Body of pancreas (tissue), 4 donors: ENCODE results near the gene NMD3.

Experiments used
- CTCF ChIP-seq, 7 experiments: fragments of 450-650 bp in 4 of 7; fragments of 200-600 bp in 3 of 7; sonication (generic) in 3 of 7; IDR thresholded peaks; one replicate each; pipeline ENCODE4 v1.5.1; 2016 to 2019; ENCODE audit warnings: antibody characterized with exemption in 7 of 7
- POLR2A ChIP-seq, 3 donors: fragments of 450-650 bp; IDR thresholded peaks; one replicate each; pipeline ENCODE4 v1.6.1; 2016; ENCODE audit warnings: antibody characterized with exemption in 3 of 3, mild to moderate bottlenecking in 2 of 3

- no peak for TF ChIP-seq CTCF (IDR thresholded peaks at IDR 0.05)
- TF ChIP-seq POLR2A (IDR thresholded peaks at IDR 0.05), result no peak
Measured at GRCh38 chr3:161266731-161267150, 45.6 kb downstream of the NMD3 start.
